GM21515 (cell line): Measurements from ENCODE around the gene PHKB.

Source experiments
- ATAC-seq: cut with Tn5 transposase; IDR thresholded peaks from one replicate; pipeline ENCODE4 v1.9.1; 2021; ENCODE audit not compliant: unreplicated experiment

PHKB gene

GRCh38 chr16:47561286-47561685 is 100.2 kb downstream of the PHKB start:
- no peak for ATAC-seq

GRCh38 chr16:47562366-47562765 is 101.2 kb downstream of the PHKB start:
- ATAC-seq, result no peak

- ATAC-seq, result no peak
These were observed 104.3 kb downstream of the PHKB start for GRCh38 chr16:47565454-47565853.

- no peak for ATAC-seq
These were observed 106.2 kb downstream of the PHKB start for GRCh38 chr16:47567321-47567720.

DNA sequence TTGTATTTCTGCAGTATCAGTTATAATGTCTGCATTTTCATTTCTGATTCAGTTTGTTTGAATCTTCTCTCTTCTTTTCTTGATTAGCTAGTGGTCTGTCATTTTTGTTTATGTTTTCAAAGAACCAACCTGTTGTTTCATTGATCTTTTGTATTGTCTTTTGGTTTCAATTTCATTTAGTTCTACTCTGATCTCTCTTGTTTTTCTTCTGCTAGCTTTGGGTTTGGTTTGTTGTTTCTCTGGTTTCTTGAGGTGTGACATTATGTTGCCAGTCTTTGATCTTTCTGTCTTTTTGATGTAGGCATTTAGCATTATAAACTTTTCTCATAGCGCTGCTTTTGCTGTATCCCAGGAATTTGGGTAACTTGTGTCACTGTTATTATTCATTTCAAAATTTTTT is 107.2 kb downstream of the PHKB start:
- ATAC-seq, result no peak

- ATAC-seq, result no peak
These were observed 109.9 kb downstream of the PHKB start for GRCh38 chr16:47571049-47571448.

DNA sequence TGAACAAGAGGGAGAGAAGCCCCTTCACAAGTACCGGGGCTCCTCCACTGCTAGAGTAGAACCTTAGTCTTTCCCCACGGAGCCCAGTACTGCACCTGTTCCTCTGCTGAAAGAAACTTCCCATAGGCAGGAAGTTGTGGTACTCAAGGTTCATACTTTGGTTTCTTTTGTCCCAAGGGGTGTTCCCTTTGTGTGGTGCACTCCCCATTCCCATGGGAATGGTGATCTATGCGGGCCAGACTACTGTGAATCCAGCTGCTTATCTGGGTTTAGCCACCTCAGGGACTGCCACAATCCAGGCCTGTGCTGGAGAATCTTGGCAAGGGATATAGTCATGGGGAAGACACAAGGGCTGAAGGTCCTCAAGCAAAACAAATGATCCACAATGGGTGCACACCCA is 110.6 kb downstream of the PHKB start:
- ATAC-seq, result no peak

GRCh38 chr16:47574091-47575054 is 113.2 kb downstream of the PHKB start:
- peak; percentile 61 for ATAC-seq

DNA sequence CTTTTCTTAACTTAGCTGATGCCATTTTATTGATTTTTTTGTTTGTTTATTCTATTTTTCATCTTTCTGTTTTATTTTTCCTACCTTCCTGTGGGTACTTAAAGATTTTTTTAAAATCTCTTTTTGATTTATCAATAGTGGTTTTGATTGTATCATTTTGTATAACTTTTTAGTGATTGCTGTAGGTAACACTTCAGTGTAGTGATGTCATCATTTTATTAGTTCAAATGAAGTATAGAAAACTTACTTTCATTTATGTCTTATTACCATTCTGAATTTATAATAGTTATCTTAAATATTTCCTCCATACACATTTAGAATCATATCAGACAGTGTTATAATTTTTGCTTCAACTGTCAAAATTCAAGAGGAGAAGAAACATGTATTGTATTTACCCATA is 115.9 kb downstream of the PHKB start:
- ATAC-seq, result no peak

DNA sequence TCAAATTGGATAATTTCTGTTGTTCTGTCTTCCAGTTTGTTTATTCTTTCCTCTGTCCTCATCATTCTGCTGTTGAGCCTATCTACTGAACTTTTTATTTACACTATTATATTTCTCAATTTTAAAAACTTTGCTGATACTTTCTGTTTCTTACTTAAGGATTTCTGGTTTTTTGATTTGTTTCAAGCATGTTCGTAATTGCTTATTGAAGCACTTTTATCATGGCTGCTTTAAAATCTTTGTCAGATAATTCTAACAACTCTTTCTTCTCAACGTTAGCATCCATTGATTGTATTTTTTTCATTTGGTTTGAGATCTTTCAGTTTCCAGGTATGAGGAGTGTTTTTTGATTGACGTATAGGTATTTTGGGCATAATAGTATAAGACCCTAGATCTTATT is 116.9 kb downstream of the PHKB start:
- ATAC-seq, result no peak

DNA sequence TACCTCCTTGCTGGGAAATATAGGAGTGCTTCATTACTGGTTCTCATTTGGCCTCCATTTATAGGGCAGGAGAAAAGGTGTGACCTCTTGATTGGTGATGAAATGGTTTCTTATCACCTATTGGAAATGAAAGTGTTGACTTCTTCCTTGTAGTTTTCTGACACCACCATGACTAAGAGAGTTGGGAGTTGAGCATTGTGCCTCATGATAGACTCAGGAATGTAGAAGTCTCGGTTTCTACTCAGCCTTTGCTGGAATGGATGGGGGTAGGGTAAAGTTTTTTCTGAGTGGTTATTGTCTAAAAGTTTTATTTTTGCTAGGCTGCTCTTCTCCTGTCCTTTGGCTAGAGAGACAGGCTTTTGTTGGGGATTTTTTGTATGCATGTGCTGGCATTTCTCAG is 117.4 kb downstream of the PHKB start:
- no peak for ATAC-seq

DNA sequence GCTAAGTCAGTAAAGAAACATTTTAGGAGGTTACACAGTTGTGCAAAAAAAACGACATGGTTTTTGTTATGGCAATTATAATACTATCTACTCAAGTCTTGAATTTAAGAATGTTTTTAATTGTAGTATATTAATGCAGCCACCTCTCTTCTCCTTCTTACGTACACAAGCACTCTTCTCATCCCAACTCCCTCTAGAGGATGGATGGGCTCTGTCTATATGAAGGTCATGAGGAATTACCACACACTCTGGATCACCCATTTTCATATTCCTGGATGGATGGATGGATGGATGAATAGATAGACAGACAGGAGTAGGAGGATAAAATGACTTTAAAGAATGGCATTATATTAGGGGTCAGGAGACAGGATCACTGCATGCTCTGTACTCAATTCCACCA is 120.0 kb downstream of the PHKB start:
- no peak for ATAC-seq

DNA sequence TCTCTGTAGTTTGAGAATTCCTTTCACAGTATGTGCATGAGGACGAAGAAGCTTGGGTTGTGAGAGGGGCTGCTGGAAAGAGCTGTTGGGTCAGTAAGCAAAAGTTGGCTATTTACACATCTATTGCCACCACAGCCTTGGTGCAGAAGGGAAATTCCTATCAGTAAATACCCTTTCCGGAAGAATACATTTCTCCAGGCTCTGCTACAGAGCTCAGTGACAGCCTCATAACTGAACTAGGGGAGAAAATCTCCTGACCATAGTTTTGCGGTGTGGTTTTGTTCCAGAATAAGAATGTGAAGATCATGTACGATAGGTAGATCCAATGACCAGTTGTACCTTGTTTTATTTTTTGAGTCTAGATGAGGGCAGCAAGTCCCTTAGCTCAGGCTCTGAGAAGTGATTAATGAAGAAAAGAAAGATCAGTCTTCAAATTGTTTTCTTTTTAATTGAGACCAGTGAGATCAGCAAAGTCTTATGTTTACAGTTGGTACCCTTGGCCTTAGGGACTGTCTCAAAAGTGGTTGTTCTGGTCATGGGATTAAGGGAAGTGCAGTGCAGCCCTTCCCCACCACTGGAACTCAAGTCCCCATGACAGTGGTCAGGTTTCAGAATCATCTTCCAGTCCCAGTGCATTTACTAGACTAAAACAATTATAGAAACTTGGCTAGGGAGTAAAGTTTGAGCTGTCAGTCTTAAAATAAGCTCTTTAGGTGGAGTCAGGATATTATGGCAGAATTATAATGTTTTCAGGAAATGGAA is 123.5 kb downstream of the PHKB start:
- no peak for ATAC-seq

DNA sequence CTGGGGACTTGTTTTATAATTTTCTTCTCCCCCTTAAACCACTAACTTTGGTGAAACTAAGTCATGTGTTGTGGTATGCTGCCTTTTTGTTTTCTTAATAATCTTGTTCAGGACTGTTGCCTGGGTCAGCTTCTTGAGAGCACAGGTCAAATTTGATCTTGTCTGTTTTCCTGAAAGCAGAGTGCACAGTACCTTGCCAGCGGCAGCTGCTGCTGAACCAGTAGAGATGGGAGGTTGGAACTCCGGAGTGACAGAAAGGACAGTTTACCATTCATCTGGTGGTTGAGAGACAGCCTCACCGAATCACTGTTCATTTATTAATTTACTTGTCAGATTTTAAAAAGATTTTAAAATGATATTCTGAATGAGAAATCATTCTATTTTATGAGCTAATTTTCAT is 125.0 kb downstream of the PHKB start:
- no peak for ATAC-seq

GRCh38 chr16:47590472-47590871 is 129.3 kb downstream of the PHKB start:
- ATAC-seq, result no peak

- ATAC-seq, result no peak
These were observed 131.1 kb downstream of the PHKB start for GRCh38 chr16:47592232-47592631.

DNA sequence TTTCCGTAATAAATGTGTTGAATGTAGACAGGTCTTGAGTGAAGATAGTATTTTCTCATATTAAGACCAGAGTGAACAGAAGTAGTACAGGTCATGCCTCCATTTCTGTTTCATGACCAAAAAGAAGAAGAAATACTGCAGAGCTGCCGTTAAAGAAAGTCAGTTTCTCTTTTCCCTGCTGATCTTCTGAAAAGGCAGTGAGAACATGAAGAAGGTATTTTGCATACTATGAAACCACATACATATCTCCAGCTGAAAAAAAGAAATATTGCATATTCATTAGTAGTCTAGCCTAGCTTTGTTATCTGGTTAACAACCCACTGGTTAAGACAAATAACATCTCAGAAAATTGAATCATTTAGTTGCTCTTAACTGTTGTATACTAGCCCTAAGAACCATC is 138.4 kb downstream of the PHKB start:
- ATAC-seq, result peak; percentile 74

- no peak for ATAC-seq
These were observed 139.2 kb downstream of the PHKB start for GRCh38 chr16:47600376-47600775.

DNA sequence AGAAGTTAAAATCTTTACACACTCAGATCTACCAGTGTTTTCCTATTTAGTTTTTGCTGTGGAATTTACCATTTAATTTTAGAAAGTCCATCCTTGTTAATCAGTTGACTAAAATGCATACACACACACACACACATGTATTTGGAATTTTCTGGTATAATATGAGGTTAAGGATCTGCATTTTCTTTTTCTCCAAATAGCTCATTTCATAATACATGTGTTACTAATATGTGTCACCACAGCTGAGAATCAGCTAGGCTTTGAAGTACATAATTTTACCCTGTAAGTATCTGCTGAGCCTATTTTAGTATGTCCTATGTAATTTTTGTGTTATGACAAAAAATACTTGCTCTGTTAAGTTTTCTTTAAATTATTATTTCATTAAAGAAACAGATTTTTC is 143.2 kb downstream of the PHKB start:
- ATAC-seq, result no peak

GRCh38 chr16:47611042-47611441 is 149.9 kb downstream of the PHKB start:
- no peak for ATAC-seq

DNA sequence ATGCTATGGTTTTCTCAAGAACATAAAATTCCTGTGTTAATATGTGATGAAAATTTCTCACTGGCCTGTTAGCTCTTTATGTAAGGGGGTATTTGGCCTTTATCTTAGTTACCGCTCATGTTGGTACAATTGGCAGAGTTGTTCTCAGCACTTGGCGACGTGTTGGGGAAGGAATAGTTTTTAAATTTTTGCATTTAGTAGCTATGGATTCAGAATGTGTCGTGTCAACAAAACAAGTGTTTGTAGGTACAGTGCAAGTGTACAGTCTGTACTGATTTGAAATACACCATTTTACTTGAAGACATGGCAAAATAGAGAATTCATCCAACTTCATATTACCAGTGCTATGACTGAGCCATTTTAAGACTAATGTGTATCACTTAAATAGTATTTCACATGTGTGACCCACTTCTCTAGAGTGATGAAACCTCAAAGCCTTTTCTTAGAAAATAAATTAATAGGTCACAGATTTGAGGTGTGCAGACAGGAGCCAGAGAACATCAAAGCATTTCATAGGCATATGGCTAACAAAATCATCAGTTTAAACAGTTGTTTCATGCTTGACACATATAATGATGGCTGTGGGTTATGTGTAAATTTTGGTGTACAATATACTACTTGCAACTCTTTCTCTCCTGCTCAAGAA is 150.8 kb downstream of the PHKB start:
- ATAC-seq, result no peak

- ATAC-seq, result no peak
These were observed 151.6 kb downstream of the PHKB start for GRCh38 chr16:47612711-47613110.
